GM23248 (cell line): Measurements from ENCODE around the gene GSTM2. TPM values are rescaled to one million over a fixed set of nuclear protein-coding genes. Genes with fewer than 3 reads are reported as not detected.
A peak's percentile ranks its signal among the peaks of the same experiment; 100 is the strongest.

Experiments
- DNase-seq: peaks from one replicate; pipeline ENCODE4 v3.0.0-alpha.2; 2015
- H2AFZ ChIP-seq: fragments of 200-600 bp; sonication (generic); 2 replicates; pipeline ENCODE4 v1.6.1; 2016; ENCODE audit warnings: antibody characterized with exemption
- H3F3A ChIP-seq: fragments of 200-600 bp; sonication (generic); 2 replicates; pipeline ENCODE4 v1.6.1; 2016; ENCODE audit warnings: mild to moderate bottlenecking, antibody characterized with exemption, mixed run types; ENCODE audit not compliant: insufficient read depth
- H3K27ac ChIP-seq: fragments of 200-600 bp; sonication (generic); 2 replicates; pipeline ENCODE4 v1.5.1; 2016; ENCODE audit warnings: mild to moderate bottlenecking
- H3K27me3 ChIP-seq: fragments of 200-600 bp; sonication (generic); replicated peaks from 2 replicates; pipeline ENCODE4 v1.6.1; 2016; ENCODE audit warnings: mild to moderate bottlenecking; ENCODE audit not compliant: insufficient read depth
- H3K36me3 ChIP-seq: fragments of 200-600 bp; sonication (generic); 2 replicates; pipeline ENCODE4 v1.6.1; 2016; ENCODE audit warnings: low read depth, mild to moderate bottlenecking
- H3K4me1 ChIP-seq: fragments of 200-600 bp; sonication (generic); 2 replicates; pipeline ENCODE4 v1.6.1; 2016; ENCODE audit warnings: mild to moderate bottlenecking; ENCODE audit not compliant: insufficient read depth
- H3K4me2 ChIP-seq: fragments of 200-600 bp; sonication (generic); one replicate; pipeline ENCODE4 v1.6.1; 2016; ENCODE audit warnings: mild to moderate bottlenecking; ENCODE audit not compliant: unreplicated experiment
- H3K4me3 ChIP-seq: fragments of 200-600 bp; sonication (generic); 2 replicates; pipeline ENCODE4 v1.5.1; 2016; ENCODE audit warnings: mild to moderate bottlenecking
- H3K79me2 ChIP-seq: fragments of 200-600 bp; sonication (generic); 2 replicates; pipeline ENCODE4 v1.6.1; 2016; ENCODE audit warnings: mild to moderate bottlenecking; ENCODE audit not compliant: insufficient read depth
- H3K9ac ChIP-seq: fragments of 200-600 bp; sonication (generic); 2 replicates; pipeline ENCODE4 v1.6.1; 2016; ENCODE audit warnings: mild to moderate bottlenecking
- H3K9me2 ChIP-seq: fragments of 200-600 bp; sonication (generic); 2 replicates; pipeline ENCODE4 v1.6.1; 2016; ENCODE audit warnings: mixed run types, mild to moderate bottlenecking, moderate library complexity; ENCODE audit not compliant: insufficient read depth
- H3K9me3 ChIP-seq: fragments of 200-600 bp; sonication (generic); one replicate; pipeline ENCODE4 v1.6.1; 2017; ENCODE audit warnings: low read depth
- H4K20me1 ChIP-seq: fragments of 200-600 bp; sonication (generic); 2 replicates; pipeline ENCODE4 v1.6.0; 2016; ENCODE audit not compliant: insufficient read depth
- EZH2 ChIP-seq: fragments of 200-600 bp; sonication (generic); IDR thresholded peaks from 2 replicates; pipeline ENCODE4 v1.6.1; 2018; ENCODE audit warnings: antibody characterized with exemption, mild to moderate bottlenecking; ENCODE audit not compliant: insufficient read depth, poor library complexity, severe bottlenecking
- EZH2phosphoT487 ChIP-seq: fragments of 200-600 bp; sonication (generic); IDR thresholded peaks from 2 replicates; pipeline ENCODE4 v1.6.1; 2018; ENCODE audit warnings: antibody characterized with exemption, moderate library complexity, mild to moderate bottlenecking, low read depth; ENCODE audit not compliant: insufficient read depth
- WGBS, 2 experiments: methylation state at CpG; one replicate each; pipeline ENCODE4 v1.1.6; 2015 to 2017; ENCODE audit warnings: low lambda C conversion rate in 2 of 2, low coverage in 1 of 2; ENCODE audit errors: missing lambda C conversion rate in 2 of 2; 5-methylcytosine and 5-hydroxymethylcytosine counted together
- in situ Hi-C: fragments of 300-500 bp; cut with MboI; formaldehyde crosslinking; loops from 2 replicates; pipeline ENCODE4 v1.15.0; 2020
- polyA plus RNA-seq: library from polyadenylated mRNA; unstranded; fragments of >200 nt; fragmentation: Nextera tagmentation; extraction: Ambion mirVana; gene quantifications from 2 replicates; pipeline ENCODE4 v1.2.1, GENCODE V29; 2016
- total RNA-seq: library from RNA; depleted of rRNA; stranded (reverse); fragments of >200 nt; shearing (Covaris generic); gene quantifications from 2 replicates; pipeline ENCODE4 v1.2.3, GENCODE V29; 2014

Gene GSTM2
- total and polyA plus RNA-seq, 2 experiments from 2014 or later, result 19.7 to 41.2 TPM

DNA sequence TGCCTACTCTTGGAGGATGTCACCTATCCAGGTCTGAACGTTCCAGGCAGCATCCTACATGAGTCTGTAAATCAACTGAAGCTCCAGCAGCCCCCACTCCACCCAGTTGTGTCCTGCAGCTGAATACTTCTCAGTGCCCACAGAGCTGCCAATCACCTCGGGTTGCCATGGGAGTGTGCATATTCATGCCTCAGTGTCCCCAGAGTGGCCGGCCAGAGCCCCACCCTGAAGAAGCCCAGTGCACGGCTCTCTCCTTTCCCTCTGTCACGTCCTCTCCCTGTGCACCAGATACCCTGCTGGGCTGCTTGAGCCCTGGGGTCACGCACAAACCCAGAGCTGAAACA lies 28.0 kb upstream of the GSTM2 start:
- in situ Hi-C loops, result loop anchor here (10.0 kb wide), 2 partner anchors 115 to 345 kb away; partner anchors contain the start of gene AHCYL1
- WGBS, 2 experiments, result 42 to 48% methylated on average over 6 of the region's 6 CpGs
- TF ChIP-seq EZH2 (no peak), EZH2phosphoT487 (no peak)
- H3K9ac ChIP-seq, result no peak overlapping the region
- no peaks in the 10 kb centered on the region for H3K79me2 ChIP-seq
- H3K9me2 ChIP-seq, result no peaks in the 10 kb centered on the region
- H3K4me1 ChIP-seq, result peaks cover 13% of the 10 kb centered on the region
- no peak overlapping the region for H2AFZ ChIP-seq
- DNase-seq, result no peak
- no peaks in the 10 kb centered on the region for H3K9me3 ChIP-seq
- H3F3A ChIP-seq, result peaks cover 13% of the 10 kb centered on the region
- no peak overlapping the region for H3K27ac ChIP-seq
- no peaks in the 10 kb centered on the region for H3K27me3 ChIP-seq
- no peaks in the 10 kb centered on the region for H4K20me1 ChIP-seq
- H3K4me3 ChIP-seq, result no peak overlapping the region
- H3K36me3 ChIP-seq, result no peaks in the 10 kb centered on the region
- no peak overlapping the region for H3K4me2 ChIP-seq

- Histone ChIP-seq H3K27ac (no peak overlapping the region), H3K4me2 (no peak overlapping the region), H3K4me3 (no peak overlapping the region), H3K27me3 (no peaks in the 10 kb centered on the region), H3K36me3 (no peaks in the 10 kb centered on the region), H3K9me2 (no peaks in the 10 kb centered on the region), H3K79me2 (no peaks in the 10 kb centered on the region), H4K20me1 (no peaks in the 10 kb centered on the region), H3K4me1 (peaks cover 13% of the 10 kb centered on the region), H3K9me3 (no peaks in the 10 kb centered on the region), H3F3A (peaks cover 9% of the 10 kb centered on the region), H2AFZ (no peak overlapping the region), H3K9ac (no peak overlapping the region)
- WGBS, 2 experiments, result 28 to 30% methylated on average over 5 of the region's 5 CpGs
- DNase-seq, result peak; percentile 69
- in situ Hi-C loops, result loop anchor here (10.0 kb wide), 2 partner anchors 114 to 344 kb away; partner anchors contain the start of gene AHCYL1
- TF ChIP-seq EZH2phosphoT487 (no peak), EZH2 (no peak)
Observed at GRCh38 chr1:109640285-109640865, 27.5 kb upstream of the GSTM2 start.

DNA sequence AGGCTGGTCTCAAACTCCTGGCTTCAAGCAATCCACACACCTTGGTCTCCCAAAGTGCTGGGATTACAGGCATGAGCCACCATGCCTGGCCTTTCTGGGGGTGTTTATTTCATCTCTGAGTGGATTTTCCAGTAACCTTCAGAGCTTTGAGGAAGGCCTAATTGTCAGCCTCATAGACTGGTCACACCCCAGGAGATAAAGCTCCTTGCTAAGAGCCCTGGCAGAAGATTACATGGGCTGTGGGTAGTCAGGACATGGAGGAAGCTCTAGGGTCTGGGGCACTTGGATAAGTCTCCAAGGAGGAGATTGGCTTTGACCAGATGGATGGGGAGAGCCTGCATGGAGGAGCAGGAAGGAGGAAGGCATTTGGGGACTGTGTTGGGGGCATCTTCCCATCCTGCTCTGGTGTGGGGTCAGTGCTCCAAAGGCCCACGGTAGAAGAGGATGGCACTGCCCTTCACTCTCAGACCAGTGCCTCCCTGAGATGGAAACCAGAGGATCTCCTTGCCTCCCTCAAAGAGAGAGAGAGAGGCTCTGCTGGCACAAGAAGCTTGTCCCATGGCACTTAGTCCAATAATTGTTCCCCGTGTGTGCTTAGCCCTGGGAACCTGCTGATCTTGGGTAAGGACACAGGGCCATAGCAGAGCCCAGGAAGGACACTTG lies 26.6 kb upstream of the GSTM2 start:
- peaks cover under 1% of the 10 kb centered on the region; the same call in 1 of the 2 replicates for H3F3A ChIP-seq
- H3K36me3 ChIP-seq, result no peaks in the 10 kb centered on the region
- H3K9me3 ChIP-seq, result no peaks in the 10 kb centered on the region
- H3K27me3 ChIP-seq, result no peaks in the 10 kb centered on the region
- no peak overlapping the region for H2AFZ ChIP-seq
- H3K9me2 ChIP-seq, result no peaks in the 10 kb centered on the region
- 41 to 49% methylated on average over 2 of the region's 2 CpGs for WGBS, 2 experiments
- in situ Hi-C loops, result loop anchor here (10.0 kb wide), 2 partner anchors 114 to 344 kb away; partner anchors contain the start of gene AHCYL1
- no peak overlapping the region for H3K4me3 ChIP-seq
- H3K79me2 ChIP-seq, result no peaks in the 10 kb centered on the region
- no peak for DNase-seq
- no peak overlapping the region for H3K9ac ChIP-seq
- TF ChIP-seq EZH2phosphoT487, result no peak
- no peak for TF ChIP-seq EZH2
- no peak overlapping the region for H3K27ac ChIP-seq
- H3K4me1 ChIP-seq, result peaks cover 6% of the 10 kb centered on the region
- H4K20me1 ChIP-seq, result no peaks in the 10 kb centered on the region
- no peak overlapping the region for H3K4me2 ChIP-seq

GRCh38 chr1:109641861-109642260 lies 26.0 kb upstream of the GSTM2 start:
- no peaks in the 10 kb centered on the region for H3K79me2 ChIP-seq
- H3K4me1 ChIP-seq, result no peaks in the 10 kb centered on the region
- in situ Hi-C loops, result loop anchor here (10.0 kb wide), 2 partner anchors 113 to 343 kb away; partner anchors contain the start of gene AHCYL1
- H2AFZ ChIP-seq, result no peak overlapping the region
- H3K27me3 ChIP-seq, result no peaks in the 10 kb centered on the region
- no peak overlapping the region for H3K9ac ChIP-seq
- H3K9me3 ChIP-seq, result no peaks in the 10 kb centered on the region
- no peak for DNase-seq
- H3K9me2 ChIP-seq, result no peaks in the 10 kb centered on the region
- H4K20me1 ChIP-seq, result no peaks in the 10 kb centered on the region
- TF ChIP-seq EZH2 (no peak), EZH2phosphoT487 (no peak)
- H3K4me3 ChIP-seq, result no peak overlapping the region
- 87 to 95% methylated on average over 2 of the region's 2 CpGs for WGBS, 2 experiments
- no peaks in the 10 kb centered on the region for H3F3A ChIP-seq
- H3K36me3 ChIP-seq, result no peaks in the 10 kb centered on the region
- no peak overlapping the region for H3K27ac ChIP-seq
- no peak overlapping the region for H3K4me2 ChIP-seq
